Stimulated activated CD8-positive, alpha-beta memory T cell treated with anti-CD3 and anti-CD28 coated beads, Interleukin-15, amount 100 ng/mL, for 1 hour (primary cell): ENCODE data around the gene TMEM240.
"Not testable (repeated sequence)": the region's sequence is repeated elsewhere in the genome, so short reads cannot be mapped to it uniquely, and the experiment has no call there.

Experiments used
- DNase-seq: peaks from one replicate; pipeline ENCODE4 v3.0.0-alpha.2; 2020; ENCODE audit warnings: low read depth

Gene TMEM240

DNA sequence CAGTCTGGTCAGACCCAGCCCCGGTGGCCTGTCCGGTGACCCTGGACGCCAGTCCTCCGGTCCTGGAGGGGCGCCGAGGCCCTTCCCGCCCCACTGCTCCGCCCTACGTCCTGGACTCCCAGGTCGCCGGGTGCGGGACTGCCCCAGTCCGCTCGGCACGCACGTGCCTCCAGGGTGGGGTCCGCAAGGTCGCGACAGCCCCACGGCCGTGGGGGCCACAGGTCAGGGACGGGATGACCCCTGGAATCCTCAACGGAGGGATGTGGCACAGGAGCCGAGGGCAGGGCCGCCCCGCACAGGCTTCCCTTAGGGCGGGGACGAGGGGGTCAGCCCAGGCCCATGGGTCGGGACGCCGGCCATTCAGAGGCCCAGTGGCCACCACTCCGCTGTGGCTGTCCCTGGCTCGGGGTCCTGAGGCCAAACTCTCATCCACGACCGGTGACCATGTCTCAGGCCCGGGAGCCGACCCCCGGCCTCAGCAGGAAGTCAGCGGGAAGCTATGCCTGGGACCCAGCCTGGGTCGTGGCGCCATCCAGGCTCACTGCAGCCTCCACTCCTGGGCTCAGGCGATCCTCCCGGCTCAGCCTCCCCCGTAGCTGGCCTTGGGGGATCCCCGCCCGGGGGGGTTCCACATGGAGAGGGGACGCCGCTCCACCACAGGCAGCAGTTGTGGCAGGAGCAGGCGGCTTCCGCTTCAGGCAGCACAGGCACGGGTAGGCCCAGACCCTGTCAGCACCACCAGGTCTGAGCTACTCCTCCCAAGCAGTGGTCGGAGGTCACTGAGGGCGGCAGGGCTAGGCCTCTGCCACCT lies 599 bp upstream of the TMEM240 start:
- no peak for DNase-seq

DNA sequence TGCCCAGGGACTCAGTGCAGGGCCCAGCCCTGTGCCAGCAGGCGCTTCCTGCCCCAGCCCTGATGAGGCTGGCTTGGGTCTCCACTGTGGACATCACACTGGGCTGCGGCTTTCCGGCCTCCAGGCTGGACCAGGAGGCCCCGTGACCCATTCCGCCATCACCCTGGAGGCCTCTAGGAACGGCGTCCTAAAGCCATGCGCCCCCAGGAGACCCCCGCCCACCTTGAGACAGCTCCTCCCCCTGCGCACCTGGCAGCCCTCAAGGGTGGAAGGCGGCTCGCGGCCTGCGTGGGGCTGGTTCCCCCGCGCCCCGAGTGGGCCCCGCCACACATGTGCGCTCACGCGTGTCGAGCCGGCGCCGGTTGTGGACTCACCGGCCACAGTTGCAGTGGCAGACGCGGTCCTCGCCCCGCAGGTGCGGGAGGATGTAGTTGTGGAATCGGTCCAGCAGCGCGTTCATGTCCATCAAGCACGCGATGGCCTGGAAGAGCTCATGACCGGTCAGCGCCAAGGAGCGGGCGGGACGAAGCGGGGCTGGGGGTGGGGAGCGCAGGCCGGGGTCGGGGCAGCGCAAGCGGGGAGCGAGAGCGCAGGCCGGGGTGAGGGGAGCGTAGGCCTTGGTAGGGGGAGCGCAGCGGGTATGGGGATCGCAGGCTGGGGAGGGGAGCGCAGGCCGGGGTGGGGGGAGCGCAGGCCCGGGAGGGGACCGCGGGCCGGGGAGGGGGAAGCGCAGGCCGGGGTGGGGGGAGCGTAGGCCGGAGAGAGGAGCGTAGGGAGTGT lies 924 bp downstream of the TMEM240 start:
- no peak for DNase-seq

DNA sequence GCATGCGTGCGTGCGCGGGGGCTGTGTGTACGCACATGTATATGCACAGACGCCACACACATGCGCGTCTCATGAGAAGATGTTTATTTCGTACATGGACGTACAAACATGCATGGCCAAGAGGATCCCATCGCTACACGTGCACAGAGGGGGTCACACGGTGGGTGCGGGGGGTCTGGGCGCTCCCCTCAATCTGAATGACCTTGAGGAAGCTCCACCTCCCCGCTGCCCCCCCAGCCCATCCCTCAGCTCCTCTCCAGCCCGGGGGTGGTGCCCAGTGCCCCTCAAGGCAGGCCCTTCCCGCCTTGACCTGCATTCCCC lies 1.5 kb downstream of the TMEM240 start:
- no peak for DNase-seq

DNA sequence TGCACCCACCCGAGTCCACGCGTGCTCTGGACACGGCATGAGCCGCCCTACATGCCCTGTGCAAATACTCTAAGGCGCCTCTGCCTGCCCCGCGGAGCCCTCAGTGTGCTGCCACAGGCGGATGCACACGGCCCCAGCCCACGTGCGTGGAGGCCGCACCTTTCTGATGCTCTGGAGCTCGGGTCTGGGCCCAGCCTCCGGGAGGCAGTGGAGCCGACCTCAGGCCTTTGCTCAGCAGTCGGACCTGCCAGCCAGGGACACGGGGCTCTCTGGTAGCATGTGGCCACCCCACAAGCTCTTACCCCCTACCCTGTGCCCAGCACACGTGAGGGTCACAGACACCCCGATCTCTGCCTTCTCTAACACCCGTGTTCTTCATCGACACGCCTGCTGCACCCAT lies 2.1 kb downstream of the TMEM240 start:
- no peak for DNase-seq

DNA sequence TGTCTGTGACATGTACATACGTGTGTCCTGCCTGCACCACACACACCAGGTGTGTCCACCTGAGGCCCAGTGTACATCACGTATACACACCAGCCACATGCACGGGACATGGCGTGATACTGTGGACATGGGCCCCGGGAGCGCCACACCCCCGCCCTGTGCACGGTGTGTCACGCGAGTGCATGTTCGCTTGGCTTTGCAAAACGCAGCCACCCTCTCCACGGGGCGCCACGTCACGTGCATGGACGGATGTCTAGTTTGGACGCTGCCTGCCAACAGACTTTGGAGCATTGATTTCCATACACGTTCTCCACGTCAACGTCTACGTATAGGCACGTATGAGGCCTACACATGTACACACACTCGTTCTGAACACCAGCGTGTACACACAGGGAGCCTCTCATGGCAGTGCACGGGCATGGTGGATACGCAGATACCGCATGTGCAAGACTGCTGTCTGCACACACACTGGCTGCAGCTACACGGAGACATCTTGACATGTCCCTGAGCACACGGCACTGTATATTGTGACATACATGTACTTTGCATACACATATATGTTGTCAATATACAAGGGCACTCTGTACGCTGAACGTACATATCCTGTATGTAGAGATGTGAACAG lies 2.7 kb downstream of the TMEM240 start:
- no peak for DNase-seq

DNA sequence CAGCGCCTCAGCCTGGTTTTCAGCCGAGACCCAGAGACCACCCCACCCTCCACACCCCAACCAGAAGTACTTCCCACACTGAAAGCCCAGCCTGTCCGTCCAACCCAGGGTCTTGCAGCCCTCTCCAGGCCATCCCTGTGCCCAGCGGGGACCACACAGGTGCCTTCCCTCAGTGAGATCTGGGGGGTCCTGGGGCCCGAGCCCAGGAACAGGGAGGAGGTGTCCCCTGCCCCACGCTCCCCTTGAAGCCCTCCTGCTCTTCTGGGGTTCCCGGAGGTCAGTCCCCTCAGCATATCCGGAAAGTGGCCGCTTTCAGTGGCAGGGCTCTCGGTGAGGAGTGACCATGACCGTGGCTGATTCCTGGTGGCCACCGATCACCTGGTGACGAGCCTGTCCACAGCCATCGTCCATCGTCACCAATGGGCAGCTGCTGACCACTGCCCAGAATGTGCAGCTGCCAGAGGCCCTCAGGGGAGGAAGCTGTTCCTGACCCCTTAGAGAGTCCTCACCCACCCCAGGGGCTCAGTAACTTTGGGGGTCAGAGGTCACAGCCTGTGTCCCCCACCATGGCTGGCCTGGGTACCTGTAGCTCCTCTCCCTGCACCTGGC lies 3.4 kb downstream of the TMEM240 start:
- no peak for DNase-seq

DNA sequence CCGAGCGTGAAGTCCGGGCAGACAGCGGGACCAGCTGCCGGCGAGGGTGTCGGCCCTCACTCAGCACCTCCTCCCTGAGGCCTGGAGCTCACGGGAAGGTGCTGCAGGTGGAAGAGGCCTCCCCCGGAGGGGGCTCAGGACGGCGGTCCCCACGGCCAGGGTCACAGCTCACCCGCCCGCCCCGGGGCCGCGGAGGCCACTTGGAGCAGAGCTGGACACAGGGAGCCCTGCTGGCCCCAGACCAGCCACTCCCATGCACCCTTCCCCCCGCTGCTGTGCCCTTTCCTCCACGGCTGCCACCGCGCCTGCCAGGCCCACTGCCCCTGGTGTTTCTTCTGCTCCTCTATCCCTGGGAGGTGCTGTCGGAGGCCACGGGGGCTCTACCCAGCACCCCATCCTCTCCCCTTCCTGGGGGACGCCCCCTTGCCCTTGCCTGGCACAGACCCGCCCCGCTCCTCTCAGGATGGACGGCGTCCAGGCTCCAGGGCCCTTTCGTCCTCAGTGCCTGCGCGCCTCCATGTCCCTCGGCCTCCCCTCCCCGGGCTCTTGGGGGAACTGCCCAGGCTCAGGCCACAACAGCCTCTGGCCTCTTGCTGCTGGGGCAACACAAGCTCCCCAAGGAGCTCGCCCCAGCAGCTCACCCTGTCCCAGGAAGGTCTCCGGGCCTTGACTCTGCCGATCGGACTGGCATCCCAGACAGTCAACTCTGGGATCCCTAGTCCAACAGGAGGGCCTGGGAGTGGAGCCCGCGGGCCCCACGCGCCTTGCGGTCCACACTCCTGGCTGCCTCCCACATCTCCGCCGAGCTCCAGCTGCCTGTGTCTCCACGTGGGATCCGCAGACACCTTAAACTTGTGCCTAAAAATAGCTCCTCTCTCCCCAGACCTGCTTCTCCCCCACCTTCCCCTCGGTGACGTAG lies 4.1 kb downstream of the TMEM240 start:
- no peak for DNase-seq

DNA sequence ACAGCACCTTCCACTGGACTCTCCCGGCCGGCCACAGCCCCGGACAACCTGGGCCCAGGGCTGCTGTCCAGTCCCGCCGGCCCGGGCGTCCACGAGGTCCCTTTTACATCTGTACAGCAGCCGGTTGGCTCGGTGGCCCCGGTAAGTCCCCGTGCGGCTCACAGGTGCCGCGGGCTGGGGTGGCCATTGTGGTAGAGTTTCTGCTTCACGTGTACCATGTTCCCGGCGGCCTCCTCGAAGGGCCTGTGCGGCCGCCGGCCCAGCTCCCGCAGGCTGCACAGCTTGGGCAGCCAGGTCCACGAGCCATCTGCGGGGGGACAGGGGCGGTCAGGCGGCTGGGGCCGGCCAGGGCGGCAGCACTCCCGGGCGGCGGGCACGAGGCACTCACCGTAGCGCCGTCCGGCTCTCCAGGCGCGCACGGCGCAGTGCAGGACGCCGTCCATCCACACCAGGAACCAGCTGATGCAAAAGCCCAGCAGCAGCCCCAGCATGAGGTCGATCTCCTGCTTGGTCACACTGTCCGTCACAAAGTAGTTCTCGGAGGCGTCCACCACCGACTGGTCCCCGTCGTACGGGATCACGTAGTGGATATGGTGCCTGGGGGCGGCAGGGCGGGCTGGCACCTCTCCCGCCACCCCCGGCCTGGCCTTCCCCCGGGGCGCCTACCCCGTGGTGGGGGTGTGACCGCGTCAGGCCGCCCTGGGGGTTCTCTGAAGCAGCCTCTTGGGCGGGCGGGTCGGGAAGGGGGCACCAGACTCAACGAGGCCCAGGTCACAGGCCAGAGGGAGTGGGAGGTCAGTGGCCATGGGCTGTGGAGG lies 5.0 kb downstream of the TMEM240 start:
- DNase-seq: no peak

DNA sequence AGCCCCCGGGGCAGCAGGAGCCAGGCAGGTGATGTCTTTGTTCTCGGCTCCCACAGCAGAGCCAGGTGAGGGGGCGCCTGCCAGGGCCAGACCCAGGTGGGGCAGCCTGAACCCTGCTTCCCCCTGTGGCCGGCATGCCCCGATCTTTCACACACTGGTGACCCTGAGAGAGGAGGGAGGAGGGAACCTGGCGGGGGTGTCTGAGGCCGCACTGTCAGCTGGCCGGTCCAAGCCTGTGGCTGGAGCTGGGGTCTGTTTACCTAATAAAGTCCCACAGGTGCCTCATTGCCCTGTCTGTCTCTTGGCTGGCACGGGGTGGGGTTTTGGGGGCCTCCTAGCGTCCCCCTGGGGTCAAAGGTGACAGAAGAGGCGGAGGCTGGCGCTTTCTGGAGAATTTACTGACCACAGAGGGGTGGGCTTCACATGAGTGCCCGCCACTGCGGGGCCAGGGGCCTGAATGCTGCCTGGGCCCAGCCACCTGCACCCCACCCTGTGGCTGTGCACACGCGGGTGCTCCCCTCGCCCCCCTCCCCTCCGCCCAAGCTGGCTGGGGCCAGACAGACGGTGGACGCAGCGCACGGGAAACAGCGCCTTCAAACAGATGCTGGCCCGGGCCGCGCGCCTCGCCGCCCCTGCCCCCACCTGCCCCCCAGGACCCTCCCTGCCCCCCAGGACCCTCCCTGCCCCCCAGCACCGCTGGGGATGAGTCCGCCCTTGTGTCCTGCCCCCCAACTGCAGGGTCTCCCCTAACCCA lies 5.8 kb downstream of the TMEM240 start:
- DNase-seq: no peak

DNA sequence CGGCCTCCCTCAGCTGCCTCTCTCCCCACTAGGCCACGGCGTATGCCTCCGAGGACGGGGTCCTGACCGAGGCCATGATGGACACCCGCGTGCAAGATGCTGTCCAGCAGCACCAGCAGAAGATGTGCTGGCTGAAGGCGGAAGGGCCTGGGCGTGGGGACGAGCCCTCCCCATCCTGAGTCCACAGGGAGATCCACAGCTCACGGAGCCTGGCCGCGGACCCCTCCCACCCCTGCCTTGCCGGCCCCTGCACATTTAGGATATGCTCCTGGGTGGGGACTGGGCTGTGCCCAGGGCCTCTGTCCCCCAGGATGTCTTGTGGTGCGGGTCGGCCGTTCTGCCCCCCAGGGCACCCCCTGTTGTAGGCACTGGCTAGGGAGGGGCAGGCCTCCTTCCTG lies 6.5 kb downstream of the TMEM240 start:
- DNase-seq: not testable (repeated sequence)

DNA sequence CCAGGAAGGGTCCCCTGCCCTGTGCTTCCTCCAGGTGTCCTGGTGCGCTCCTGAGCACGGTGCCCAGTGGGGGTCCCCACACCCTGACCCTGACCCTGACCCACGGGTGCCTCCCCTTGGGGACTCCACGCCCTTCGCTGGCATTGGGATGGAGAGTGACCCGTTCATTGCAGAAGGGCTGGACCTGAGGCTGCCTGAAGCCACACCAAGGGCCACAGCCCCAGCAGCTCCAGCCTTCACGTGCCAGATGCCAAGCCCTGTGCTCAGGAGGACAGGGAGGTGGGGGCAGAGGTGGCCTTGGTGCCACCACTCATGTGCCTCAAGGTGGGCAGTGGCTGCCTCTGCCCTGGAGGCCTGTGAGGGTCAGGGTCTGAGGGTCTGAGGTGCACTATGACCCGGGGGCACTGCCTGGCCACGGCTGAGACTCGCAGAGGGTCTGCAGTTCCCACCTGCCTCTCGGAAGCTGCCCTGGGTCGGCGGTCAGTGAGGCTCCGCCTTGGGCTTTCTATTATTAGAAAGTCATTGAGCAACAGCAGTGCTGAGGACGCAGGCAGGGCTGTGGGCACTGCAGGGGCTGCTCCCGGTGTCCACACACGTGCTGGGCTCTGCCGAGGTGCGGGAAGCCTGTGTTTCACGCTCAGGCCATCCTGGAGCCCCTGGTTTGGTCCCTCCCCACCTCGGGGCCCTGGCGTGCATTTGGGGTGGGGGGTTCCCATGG lies 7.1 kb downstream of the TMEM240 start:
- DNase-seq: not testable (repeated sequence)

DNA sequence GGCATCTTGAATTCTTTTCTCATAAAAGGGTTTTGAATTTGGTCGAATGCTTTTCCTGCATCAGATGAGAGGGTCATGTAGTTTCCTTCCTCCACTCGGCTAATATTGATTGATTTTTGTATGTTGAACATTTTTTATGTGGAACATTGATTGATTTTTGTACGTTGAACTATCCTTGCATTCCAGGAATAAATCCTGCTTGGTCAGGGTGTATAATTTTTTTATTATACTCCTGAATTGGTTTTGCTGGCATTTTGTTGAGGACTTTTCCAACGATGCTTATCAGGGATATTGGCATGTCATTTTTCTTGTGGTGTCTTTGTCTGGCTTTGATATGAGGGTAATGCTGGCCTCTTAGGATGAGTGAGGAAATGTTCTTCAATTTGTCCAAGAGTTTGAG lies 8.5 kb downstream of the TMEM240 start:
- DNase-seq: no peak

DNA sequence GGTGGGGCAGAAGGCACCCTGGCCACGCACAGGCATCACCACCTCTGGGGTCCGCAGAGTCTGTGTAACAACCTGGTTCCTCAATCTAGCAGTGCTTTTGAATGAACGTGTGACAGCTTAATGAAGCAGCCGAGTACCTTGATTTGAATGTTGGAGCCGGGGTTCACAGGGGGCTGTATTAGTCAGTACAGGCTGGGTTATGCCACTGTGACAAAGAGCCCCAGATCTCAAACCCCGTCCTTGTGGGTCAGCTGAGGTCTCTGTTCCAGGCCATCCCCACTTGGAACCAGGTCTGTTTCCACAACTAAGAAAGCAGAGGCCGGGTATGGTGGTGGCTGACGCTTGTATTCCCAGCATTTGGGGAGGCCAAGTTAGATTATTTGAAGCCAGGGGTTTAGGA lies 10.5 kb downstream of the TMEM240 start:
- DNase-seq: no peak

DNA sequence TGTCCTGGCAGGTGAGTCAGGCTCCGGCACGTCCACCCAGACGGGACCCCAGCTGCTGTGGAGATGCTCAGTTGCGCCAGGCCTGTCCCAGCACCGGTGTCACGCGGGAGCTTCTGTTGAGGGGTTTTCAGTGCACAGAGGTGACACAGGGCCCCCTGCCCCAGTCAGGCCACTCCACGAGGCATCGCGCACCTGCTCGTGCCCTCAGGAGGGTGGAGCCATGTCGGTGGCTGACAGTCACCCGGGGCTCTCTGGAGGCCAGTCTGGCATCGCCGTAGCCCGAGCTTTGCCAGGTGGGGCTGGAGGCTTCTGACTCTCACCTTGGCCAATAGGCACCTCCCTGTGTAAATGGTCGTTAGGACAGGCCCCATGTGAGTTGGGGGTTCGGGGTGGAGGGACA lies 11.1 kb downstream of the TMEM240 start:
- DNase-seq: no peak

DNA sequence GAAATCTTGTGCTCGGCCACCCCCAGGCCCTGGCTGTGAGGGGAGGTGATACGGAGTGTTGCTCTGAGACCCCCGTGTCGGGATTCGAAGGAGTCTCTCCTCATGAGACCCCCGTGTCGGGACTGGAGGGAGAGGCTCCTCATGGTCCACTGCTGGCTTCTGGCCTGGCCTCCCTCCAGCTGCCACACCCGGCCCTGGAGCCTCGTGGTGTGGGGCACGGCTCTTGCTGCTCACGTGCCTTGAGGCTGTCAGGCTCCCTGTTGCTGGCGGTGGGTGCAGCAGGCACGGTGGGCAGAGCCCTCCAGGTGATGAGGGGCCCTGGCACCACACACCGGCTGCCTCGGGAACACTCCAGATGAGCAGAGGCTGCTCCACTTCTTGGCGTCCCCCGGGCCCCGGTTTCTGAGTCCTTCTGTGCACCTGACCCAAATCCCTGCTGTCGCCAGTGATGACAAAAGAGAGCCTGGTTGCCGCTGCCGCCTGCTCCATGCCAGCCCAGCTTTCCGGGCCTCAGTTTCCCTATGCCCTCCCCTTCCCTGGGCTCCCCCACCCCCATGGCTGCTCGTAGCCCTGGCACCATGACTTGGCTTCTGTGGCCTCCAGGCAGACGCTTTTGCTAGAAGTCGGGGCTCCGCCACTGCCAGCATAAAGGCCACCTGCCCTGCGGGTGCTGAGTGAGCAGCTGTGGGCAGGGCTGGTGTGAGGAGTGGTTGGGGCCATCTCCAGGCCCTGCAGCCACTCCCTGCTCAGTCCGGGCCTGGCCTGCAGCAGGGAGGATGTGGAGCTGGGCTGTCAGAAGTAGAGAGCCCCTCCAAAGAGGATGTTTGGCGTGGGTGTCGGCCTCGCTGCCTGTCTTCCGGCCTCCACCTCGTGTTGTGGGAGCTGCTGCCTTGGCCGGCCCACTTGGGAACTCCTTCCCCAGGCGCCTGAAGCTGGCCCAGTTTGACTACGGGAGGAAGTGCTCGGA lies 11.8 kb downstream of the TMEM240 start:
- no peak for DNase-seq

DNA sequence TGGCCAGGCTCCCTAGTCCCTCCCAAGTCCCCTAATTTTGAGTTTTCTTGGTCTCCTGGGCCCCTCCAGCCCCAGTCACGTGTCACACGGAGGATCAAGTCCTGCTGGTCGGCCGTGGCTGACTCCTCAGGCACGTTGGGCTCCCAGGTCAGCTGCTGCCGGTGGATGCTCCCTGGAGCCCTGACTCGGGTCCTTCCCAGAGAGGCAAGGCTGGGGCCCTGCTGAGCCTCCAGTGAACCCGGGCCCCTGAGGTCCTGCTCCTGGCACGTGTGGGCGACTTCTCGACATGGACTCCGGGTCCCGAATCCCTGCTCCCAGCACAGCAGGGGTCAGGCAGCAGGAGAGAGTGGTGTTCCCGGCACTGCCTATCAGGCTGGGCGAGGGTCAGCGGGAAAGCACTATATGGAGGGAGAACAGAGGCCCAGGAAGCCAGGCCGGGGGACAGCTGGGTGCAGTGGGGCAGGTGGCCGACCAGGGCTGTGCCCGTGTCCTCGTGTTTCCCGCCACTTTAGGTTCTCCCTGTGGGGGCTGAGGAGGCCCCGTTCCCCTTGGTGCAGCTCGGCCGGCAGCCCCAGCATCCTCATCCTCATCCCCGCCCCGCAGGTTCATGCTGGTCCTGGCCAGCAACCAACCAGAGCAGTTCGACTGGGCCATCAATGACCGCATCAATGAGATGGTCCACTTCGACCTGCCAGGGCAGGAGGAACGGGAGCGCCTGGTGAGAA lies 13.2 kb downstream of the TMEM240 start:
- no peak for DNase-seq

DNA sequence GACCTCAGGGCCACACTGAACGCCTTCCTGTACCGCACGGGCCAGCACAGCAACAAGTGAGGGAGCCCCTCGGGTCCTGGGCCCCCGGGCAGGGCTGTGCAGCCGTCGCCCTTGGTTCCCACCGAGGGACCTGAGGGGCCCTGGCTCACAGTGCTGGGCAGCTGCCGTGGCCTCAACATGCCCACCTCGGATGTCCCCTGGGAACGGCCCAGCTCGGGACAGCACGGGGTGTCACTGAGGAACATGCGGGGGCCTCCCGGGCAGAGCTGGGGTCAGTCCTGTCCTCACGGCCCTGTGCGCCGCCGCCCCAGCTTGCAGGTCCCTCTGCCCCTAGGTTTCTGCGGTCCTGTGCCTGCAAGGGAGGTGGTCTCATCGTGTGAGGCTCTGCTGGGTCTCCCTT lies 13.9 kb downstream of the TMEM240 start:
- DNase-seq: not testable (repeated sequence)
